CD4-positive, alpha-beta memory T cell (primary cell): ENCODE results near the gene MARCKSL1. TPM values are rescaled to one million over a fixed set of nuclear protein-coding genes. Genes with fewer than 3 reads are reported as not detected.

Source experiments
- CTCF ChIA-PET: fragments of 350-600 bp; sonication (Branson Sonifier 250); formaldehyde crosslinking; loops from one replicate; lab custom pipeline; 2021; ENCODE audit warnings: inconsistent platforms; ENCODE audit not compliant: partially characterized antibody; lab: Charles Lee
- POLR2A ChIA-PET: fragments of 350-600 bp; sonication (Branson Sonifier 250); formaldehyde crosslinking; loops from one replicate; lab custom pipeline; 2021; ENCODE audit not compliant: partially characterized antibody; lab: Charles Lee
- DNase-seq, 5 donors: peaks; one replicate each; pipeline versions ENCODE4 v3.0.0 to v3.0.0-alpha.2; 2020 to 2022; ENCODE audit warnings: mixed read lengths in 1 of 5
- H3K27ac ChIP-seq: one replicate; pipeline ENCODE4 v1.7.0; 2013; ENCODE audit warnings: low read depth, low read length
- H3K27me3 ChIP-seq: 2 replicates; pipeline ENCODE4 v1.7.0; 2013; ENCODE audit warnings: mild to moderate bottlenecking, low read length, moderate library complexity; ENCODE audit not compliant: insufficient read depth
- H3K36me3 ChIP-seq: 2 replicates; pipeline ENCODE4 v1.7.0; 2013; ENCODE audit warnings: mild to moderate bottlenecking, low read length, moderate library complexity; ENCODE audit not compliant: insufficient read depth
- H3K4me1 ChIP-seq: 2 replicates; pipeline ENCODE4 v1.7.0; 2013; ENCODE audit warnings: mild to moderate bottlenecking, low read length, moderate library complexity; ENCODE audit not compliant: insufficient read depth
- H3K4me3 ChIP-seq, 2 donors: one replicate each; pipeline ENCODE4 v1.7.0; 2013; ENCODE audit warnings: low read length in 2 of 2, mild to moderate bottlenecking in 1 of 2
- H3K9me3 ChIP-seq, 2 donors: one replicate each; pipeline ENCODE4 v1.7.0; 2013; ENCODE audit warnings: low read length in 2 of 2, control low read depth in 1 of 2; ENCODE audit not compliant: control insufficient read depth in 1 of 2
- H3K27ac Mint-ChIP-seq, 7 donors: one replicate each; pipeline ENCODE4 v1.8.0; 2020 to 2021; ENCODE audit warnings: mixed read lengths in 7 of 7, mild to moderate bottlenecking in 6 of 7, inconsistent platforms in 3 of 7, moderate library complexity in 3 of 7
- H3K27me3 Mint-ChIP-seq, 2 donors: one replicate each; pipeline ENCODE4 v1.8.0; 2020 to 2021; ENCODE audit warnings: mixed read lengths in 2 of 2
- H3K36me3 Mint-ChIP-seq, 2 donors: one replicate each; pipeline ENCODE4 v1.8.0; 2020 to 2021; ENCODE audit warnings: mixed read lengths in 2 of 2, inconsistent platforms in 1 of 2, mild to moderate bottlenecking in 1 of 2
- H3K4me1 Mint-ChIP-seq, 4 donors: one replicate each; pipeline ENCODE4 v1.8.0; 2020 to 2021; ENCODE audit warnings: mixed read lengths in 4 of 4, mild to moderate bottlenecking in 1 of 4
- H3K4me3 Mint-ChIP-seq, 8 donors: one replicate each; pipeline ENCODE4 v1.8.0; 2020 to 2021; ENCODE audit warnings: mixed read lengths in 8 of 8, mild to moderate bottlenecking in 7 of 8, moderate library complexity in 6 of 8, inconsistent platforms in 3 of 8
- H3K9me3 Mint-ChIP-seq, 8 donors: one replicate each; pipeline ENCODE4 v1.8.0; 2020 to 2021; ENCODE audit warnings: mixed read lengths in 8 of 8, mild to moderate bottlenecking in 5 of 8, inconsistent platforms in 3 of 8, moderate library complexity in 1 of 8
- intact Hi-C: fragments of 100-400 bp; cut with micrococcal nuclease; formaldehyde crosslinking; loops from one replicate; pipeline ENCODE4 v1.15.1; 2023
- polyA plus RNA-seq, 2 donors: library from polyadenylated mRNA; unstranded; fragments of 300-500 nt; fragmentation: Illumina TruSeq; gene quantifications; one replicate each; pipeline ENCODE4 v1.2.3, GENCODE V29; 2021
- total RNA-seq, 2 experiments: library from RNA; stranded (reverse); gene quantifications; one replicate each; pipeline ENCODE4 v1.2.3, GENCODE V29; 2021

The MARCKSL1 gene
- total and polyA plus RNA-seq, 4 experiments from 2014 or later: 46.5 to 75.9 (median 60.9) TPM

DNA sequence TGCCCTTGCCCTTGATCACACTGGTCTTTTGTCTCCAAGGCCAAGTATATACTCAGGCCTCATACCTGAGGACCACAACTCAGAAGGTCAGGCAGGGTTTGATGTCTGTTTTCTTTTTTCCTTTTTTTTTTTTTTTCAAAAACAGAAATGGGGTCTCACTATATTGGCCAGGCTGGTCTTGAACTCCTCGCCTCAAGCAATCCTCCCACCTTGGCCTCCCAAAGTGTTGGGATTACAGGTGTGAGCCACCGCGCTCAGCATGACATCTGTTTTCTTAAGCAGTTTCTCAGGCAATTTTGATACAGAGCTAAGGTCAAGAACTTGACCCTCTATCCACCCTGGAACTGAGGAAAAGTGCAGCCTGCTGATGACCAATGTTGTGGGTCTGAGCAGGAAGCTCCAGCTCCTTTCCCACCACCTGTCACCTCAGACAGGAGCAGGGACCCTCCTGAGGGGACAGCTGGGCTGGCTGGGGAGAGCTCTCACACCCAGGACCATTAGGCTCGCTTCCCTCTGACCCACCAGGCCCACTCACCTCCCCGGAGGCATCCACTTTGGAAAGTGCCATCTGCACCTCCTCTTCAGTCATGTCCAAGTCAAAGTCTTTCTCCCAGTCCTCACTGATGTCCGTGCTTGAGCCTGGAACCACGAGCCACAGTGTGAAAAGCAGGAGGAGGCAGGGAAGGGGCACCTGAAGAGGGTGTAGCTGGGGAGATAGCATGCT is 32.0 kb upstream of the MARCKSL1 start:
- Mint-ChIP-seq H3K9me3 (peaks cover 0 to 2% (median 0%) of the 10 kb centered on the region in 8 donors), H3K27ac (no peak overlapping the region), H3K4me1 (peaks cover 13 to 19% (median 18%) of the 10 kb centered on the region in 4 donors), H3K36me3 (peaks cover 17 to 63% of the 10 kb centered on the region in 2 donors), H3K4me3 (no peak overlapping the region), H3K27me3 (no peaks in the 10 kb centered on the region)
- Histone ChIP-seq H3K27ac (no peak overlapping the region), H3K9me3 (no peaks in the 10 kb centered on the region), H3K27me3 (no peaks in the 10 kb centered on the region), H3K36me3 (peaks cover 52% of the 10 kb centered on the region), H3K4me3 (no peak overlapping the region), H3K4me1 (peaks cover 15% of the 10 kb centered on the region)
- POLR2A ChIA-PET: interaction anchor here (0.9 to 1.0 kb wide), 2 partner anchors 32 to 120 kb away, joined by 3 to 4 read pairs; partner anchors contain the start of gene MARCKSL1
- intact Hi-C loops: no loop called here
- DNase-seq: no peak
- CTCF ChIA-PET: interaction anchor here (1.4 kb wide), 1 partner anchor 153 kb away, joined by 3 read pairs; no protein-coding TSS in a partner anchor

DNA sequence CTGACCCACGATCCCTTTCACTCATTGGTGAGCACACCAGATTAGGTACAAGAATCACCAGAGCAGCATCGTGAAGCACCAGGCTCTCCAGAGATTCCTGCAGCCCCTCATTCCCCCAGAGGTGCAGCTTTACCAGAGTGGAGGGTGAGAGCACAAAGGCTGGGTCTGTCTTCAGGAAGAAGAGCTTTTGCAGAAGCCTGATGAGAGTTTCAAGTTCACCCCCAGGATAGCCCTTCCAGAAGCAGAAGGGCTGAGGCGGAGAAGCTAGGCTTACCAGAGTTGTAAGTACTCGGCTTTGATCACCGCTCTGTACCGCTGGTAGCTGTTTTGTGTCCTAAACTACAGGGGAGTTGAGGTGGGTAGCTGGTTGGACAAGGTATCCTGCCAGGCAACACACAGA is 29.4 kb upstream of the MARCKSL1 start:
- intact Hi-C loops: no loop called here
- Histone ChIP-seq H3K4me1 (peaks cover 7% of the 10 kb centered on the region), H3K9me3 (no peaks in the 10 kb centered on the region), H3K4me3 (no peak overlapping the region), H3K27ac (no peak overlapping the region), H3K36me3 (peaks cover 48% of the 10 kb centered on the region), H3K27me3 (no peaks in the 10 kb centered on the region)
- Mint-ChIP-seq H3K4me1 (peaks cover 7 to 19% (median 11%) of the 10 kb centered on the region in 4 donors), H3K27me3 (peaks cover 3% of the 10 kb centered on the region in 2 donors), H3K4me3 (peak overlapping the region in 1 of 8 donors; percentile 36), H3K36me3 (peaks cover 21 to 57% of the 10 kb centered on the region in 2 donors), H3K9me3 (peaks cover 0 to 4% (median 0%) of the 10 kb centered on the region in 8 donors), H3K27ac (peak overlapping the region in 2 of 7 donors; percentile 16 to 24)
- no peak for DNase-seq
- ChIA-PET POLR2A (interaction anchor here (1.3 to 1.4 kb wide), 3 partner anchors 14 to 29 kb away, joined by 3 to 8 read pairs (median 5); partner anchors contain the start of genes BSDC1 and MARCKSL1), CTCF (interaction anchor here (0.9 to 1.7 kb wide), 2 partner anchors 13 to 149 kb away, joined by 3 to 4 read pairs; no protein-coding TSS in a partner anchor)

DNA sequence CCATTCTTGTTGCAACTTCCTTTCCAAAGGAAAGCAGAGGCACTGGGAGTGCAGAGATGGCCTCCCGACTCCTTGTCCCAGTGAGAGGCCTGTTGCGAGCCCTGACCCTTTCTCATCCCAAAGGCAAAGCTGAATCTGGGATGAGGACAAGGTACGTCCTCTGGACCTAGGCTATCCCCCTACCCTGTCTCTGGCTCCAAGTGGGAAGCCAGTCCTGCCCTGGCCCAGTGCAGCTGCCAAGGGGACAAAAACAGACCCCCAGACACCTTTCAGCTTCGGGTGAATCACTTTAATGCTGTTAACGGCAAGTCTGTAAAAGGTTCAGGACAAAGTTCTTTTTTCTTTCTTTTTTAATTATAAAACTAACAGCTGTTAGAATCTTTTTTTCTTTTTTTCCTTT is 28.8 kb upstream of the MARCKSL1 start:
- ChIA-PET CTCF (interaction anchor here (0.7 to 1.7 kb wide), 3 partner anchors 12 to 149 kb away, joined by 3 to 4 read pairs (median 3); no protein-coding TSS in a partner anchor), POLR2A (interaction anchor here (1.3 kb wide), 1 partner anchor 13 kb away, joined by 3 read pairs; no protein-coding TSS in a partner anchor)
- peaks cover 13% of the 10 kb centered on the region for H3K4me1 ChIP-seq
- H3K9me3 Mint-ChIP-seq: peaks cover 0 to 4% (median 0%) of the 10 kb centered on the region in 8 donors
- intact Hi-C loops: no loop called here
- peaks cover 21 to 57% of the 10 kb centered on the region in 2 donors for H3K36me3 Mint-ChIP-seq
- DNase-seq: no peak
- no peaks in the 10 kb centered on the region for H3K27me3 ChIP-seq
- peaks cover 48% of the 10 kb centered on the region for H3K36me3 ChIP-seq
- H3K4me3 ChIP-seq: no peak overlapping the region
- H3K27me3 Mint-ChIP-seq: peaks cover 3% of the 10 kb centered on the region in 2 donors
- H3K4me3 Mint-ChIP-seq: no peak overlapping the region
- no peak overlapping the region for H3K27ac Mint-ChIP-seq
- no peaks in the 10 kb centered on the region for H3K9me3 ChIP-seq
- H3K4me1 Mint-ChIP-seq: peaks cover 9 to 25% (median 14%) of the 10 kb centered on the region in 4 donors
- H3K27ac ChIP-seq: no peak overlapping the region

DNA sequence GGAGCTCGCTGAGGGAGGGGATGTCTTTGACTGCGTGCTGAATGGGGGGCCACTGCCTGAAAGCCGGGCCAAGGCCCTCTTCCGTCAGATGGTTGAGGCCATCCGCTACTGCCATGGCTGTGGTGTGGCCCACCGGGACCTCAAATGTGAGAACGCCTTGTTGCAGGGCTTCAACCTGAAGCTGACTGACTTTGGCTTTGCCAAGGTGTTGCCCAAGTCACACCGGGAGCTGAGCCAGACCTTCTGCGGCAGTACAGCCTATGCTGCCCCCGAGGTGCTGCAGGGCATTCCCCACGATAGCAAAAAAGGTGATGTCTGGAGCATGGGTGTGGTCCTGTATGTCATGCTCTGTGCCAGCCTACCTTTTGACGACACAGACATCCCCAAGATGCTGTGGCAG is 27.7 kb upstream of the MARCKSL1 start:
- H3K9me3 ChIP-seq: no peaks in the 10 kb centered on the region
- no peak overlapping the region for H3K27ac ChIP-seq
- H3K27me3 ChIP-seq: no peaks in the 10 kb centered on the region
- ChIA-PET CTCF (interaction anchor here (1.2 to 1.8 kb wide), 2 partner anchors 148 to 149 kb away, joined by 3 to 8 read pairs; no protein-coding TSS in a partner anchor), POLR2A (interaction anchor here (0.5 to 2.0 kb wide), 4 partner anchors 28 to 291 kb away, joined by 3 to 7 read pairs (median 3); partner anchors contain the start of genes MARCKSL1 and TMEM39B)
- peaks cover 18% of the 10 kb centered on the region for H3K4me1 ChIP-seq
- peaks cover 43% of the 10 kb centered on the region for H3K36me3 ChIP-seq
- no peak overlapping the region for H3K4me3 ChIP-seq
- Mint-ChIP-seq H3K27me3 (peaks cover 3% of the 10 kb centered on the region in 2 donors), H3K9me3 (peaks cover 0 to 4% (median 0%) of the 10 kb centered on the region in 8 donors), H3K4me3 (no peak overlapping the region), H3K27ac (peak overlapping the region in 1 of 7 donors; percentile 12), H3K4me1 (peaks cover 10 to 31% (median 19%) of the 10 kb centered on the region in 4 donors), H3K36me3 (peaks cover 17 to 48% of the 10 kb centered on the region in 2 donors)
- intact Hi-C loops: no loop called here
- no peak for DNase-seq

DNA sequence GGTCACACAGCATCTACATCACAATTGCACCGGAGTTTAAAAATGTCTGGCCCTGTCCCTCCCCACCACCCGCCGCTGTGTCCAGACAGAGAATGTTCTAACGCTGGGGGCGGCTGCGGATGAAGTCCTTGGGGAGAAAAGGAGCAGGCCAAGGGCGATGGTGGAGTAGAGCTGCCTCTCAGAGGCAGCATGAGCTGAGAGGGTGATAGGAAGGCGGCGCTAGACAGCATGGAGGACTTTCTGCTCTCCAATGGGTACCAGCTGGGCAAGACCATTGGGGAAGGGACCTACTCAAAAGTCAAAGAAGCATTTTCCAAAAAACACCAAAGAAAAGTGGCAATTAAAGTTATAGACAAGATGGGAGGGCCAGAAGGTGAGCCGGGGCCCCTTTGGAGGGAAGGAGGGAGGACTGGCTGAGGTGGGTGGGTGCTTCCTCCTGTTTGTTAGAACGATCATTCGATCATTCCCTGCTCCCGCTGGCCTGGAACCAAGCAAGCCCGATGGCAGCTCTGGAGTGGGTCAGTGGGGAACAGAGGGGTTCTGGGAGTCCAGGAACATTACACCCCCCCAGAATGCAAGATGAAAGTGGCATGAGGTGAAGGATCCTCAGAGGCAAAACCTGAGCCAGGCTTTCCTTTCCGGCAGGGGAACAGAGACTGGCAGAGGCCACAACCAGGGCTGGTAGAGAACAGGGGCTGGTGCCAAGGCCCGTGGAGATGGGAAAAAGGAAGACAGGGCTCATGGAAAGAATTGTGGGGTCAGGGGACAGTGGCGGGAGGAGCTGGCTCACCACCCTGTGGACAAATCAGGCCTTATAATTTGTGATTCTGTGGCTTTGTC is 26.7 kb upstream of the MARCKSL1 start, which contains the start of the genes FAM229A and TSSK3:
FAM229A (minus strand) TSS at position 12 of the 840 bp plus-strand sequence. CDS start 394 bp downstream, outside the sequence.
TSSK3 (plus strand) TSS at position 66 of the 840 bp plus-strand sequence; CDS start at position 229, 163 bp downstream.
- Histone ChIP-seq H3K27ac (no peak within 1 kb of the TSS), H3K4me3 (peak within 1 kb of the TSS in 1 of 2 donors; percentile 10), H3K4me1 (peaks cover 18% of the 10 kb centered on the region), H3K9me3 (no peaks in the 10 kb centered on the region), H3K27me3 (no peaks in the 10 kb centered on the region), H3K36me3 (peaks cover 34% of the 10 kb centered on the region)
- intact Hi-C loops: no loop called here
- Mint-ChIP-seq H3K27me3 (peaks cover 3% of the 10 kb centered on the region in 2 donors), H3K36me3 (peaks cover 17 to 43% of the 10 kb centered on the region in 2 donors), H3K9me3 (peaks cover 0 to 4% (median 0%) of the 10 kb centered on the region in 8 donors), H3K4me3 (peak within 1 kb of the TSS in 7 of 8 donors; percentile 42 to 70 (median 57)), H3K27ac (peak within 1 kb of the TSS in 4 of 7 donors; percentile 2 to 52 (median 16)), H3K4me1 (peaks cover 11 to 31% (median 21%) of the 10 kb centered on the region in 4 donors)
- POLR2A ChIA-PET: interaction anchor here (0.6 to 2.0 kb wide), 4 partner anchors 27 to 290 kb away, joined by 3 to 7 read pairs (median 4); partner anchors contain the start of genes MARCKSL1 and TMEM39B
- CTCF ChIA-PET: interaction anchor here (0.6 to 1.8 kb wide), 3 partner anchors 8 to 148 kb away, joined by 3 to 8 read pairs (median 3); no protein-coding TSS in a partner anchor
- no peak for DNase-seq

DNA sequence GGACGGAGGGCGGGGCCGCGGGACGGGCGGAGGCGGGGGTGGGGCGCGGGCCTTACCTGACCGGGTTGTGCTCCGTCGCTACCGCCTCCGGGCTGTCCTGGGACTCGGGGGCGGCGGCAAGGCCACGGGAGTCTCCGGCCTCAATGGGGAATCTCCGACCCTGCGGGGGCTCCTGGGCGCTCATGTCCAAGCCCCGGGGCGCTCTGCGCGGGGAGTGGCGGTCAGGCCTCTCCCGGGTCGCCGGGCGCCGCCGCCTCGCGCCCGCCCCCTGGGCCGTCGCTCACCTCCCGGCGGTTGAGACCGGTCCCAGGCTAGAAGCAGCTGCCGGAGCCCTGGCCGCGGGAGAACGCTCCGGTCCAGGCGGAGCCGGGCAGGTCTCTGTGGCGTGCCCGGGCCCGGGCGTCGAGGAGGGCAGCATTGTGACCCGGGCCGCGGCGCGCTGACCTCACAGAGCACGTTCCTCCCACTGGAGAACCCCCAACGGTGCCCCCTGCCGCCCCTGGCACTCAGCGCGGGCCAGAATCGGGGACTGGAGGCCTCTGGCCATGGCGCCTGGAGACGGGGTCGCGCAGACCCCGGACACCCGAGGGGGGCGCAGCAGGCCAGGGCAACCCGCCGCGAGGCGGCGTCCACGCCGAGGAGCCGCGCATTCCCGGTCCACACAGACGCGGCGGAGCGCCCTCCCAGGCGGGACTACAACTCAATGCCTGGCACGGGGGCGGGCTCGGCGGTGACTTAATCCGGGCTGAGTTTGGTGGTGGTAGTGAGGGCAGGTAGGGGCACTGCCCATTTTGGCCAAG is 25.8 kb upstream of the MARCKSL1 start:
- Mint-ChIP-seq H3K36me3 (peaks cover 17 to 36% of the 10 kb centered on the region in 2 donors), H3K4me3 (peak overlapping the region in 6 of 8 donors; percentile 42 to 70 (median 59)), H3K4me1 (peaks cover 11 to 31% (median 21%) of the 10 kb centered on the region in 4 donors), H3K27me3 (peaks cover 3% of the 10 kb centered on the region in 2 donors), H3K9me3 (peaks cover 0 to 4% (median 0%) of the 10 kb centered on the region in 8 donors), H3K27ac (peak overlapping the region in 1 of 7 donors; percentile 52)
- Histone ChIP-seq H3K27me3 (no peaks in the 10 kb centered on the region), H3K4me3 (peak overlapping the region in 1 of 2 donors; percentile 10), H3K27ac (no peak overlapping the region), H3K4me1 (peaks cover 18% of the 10 kb centered on the region), H3K9me3 (no peaks in the 10 kb centered on the region), H3K36me3 (peaks cover 26% of the 10 kb centered on the region)
- CTCF ChIA-PET: no interaction called here
- DNase-seq: peak in 3 of 5 donors; percentile 10 to 38 (median 25)
- POLR2A ChIA-PET: interaction anchor here (2.0 to 2.9 kb wide), 2 partner anchors 26 kb away, joined by 7 to 16 read pairs; partner anchors contain the start of gene MARCKSL1
- intact Hi-C loops: no loop called here
